GM18499 (cell line): Measurements from ENCODE around the gene TPM4.

Experiments
- ATAC-seq: cut with Tn5 transposase; IDR thresholded peaks from one replicate; pipeline ENCODE4 v1.9.1; 2021; ENCODE audit warnings: moderate number of reproducible peaks; ENCODE audit not compliant: insufficient read depth, unreplicated experiment

TPM4 gene

DNA sequence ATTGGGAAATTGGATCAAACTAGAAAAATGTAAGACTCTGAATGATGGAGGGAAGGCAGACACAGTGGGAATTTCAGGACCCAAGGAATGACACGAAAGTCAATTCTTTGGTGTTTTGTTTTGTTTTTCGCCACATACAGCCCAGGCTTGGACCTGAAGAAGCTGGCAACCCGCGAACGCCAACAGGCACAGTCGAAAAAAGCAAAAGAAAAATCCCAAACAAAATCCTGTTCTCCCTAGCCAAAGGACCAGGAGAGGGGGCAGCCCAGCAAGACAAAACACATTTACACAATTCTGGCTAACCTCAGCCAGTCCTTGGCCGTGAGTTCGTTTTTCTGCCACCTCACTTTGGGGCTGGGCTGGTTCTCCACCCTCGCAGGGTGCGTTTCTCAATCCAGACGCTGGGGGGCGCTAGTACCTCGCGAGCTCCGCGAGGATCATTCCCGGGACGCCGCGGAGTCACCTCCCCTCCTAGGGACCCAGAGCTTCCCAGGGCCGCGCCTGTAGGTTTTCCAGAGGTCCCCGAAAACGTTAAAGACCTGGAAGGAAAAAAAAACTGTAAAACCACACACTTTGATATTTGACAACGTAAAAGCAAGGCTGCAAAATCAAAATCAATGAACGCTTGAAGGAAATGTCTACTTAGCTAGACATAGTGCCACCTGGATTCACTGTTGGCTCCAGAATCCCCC lies 34.9 kb upstream of the TPM4 start:
- ATAC-seq: no peak

- no peak for ATAC-seq
Observed at GRCh38 chr19:16041991-16042386, 34.3 kb upstream of the TPM4 start.

- no peak for ATAC-seq
Observed at GRCh38 chr19:16042533-16043085, 33.7 kb upstream of the TPM4 start.

DNA sequence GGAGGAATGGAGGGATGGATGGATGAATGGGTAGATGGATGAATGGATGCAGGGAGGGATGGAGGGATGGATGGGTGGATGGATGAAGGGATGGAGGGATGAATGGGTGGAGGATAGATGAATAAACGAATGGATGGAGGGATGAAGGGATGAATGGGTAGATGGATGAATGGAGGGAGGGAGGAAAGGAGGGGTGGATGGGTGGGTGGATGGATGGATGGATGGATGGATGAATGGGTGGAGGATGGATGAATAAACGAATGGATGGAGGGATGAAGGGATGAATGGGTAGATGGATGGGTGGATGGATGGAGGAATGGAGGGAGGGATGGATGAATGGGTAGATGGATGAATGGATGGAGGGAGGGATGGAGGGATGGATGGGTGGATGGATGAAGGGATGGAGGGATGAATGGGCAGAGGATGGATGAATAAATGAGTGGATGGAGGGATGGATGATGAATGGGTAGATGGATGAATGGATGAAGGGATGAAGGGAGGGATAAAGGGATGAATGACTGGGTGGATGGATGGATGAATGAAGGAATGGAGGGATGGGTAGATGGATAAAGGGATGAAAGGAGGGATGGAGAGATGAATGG lies 33.0 kb upstream of the TPM4 start:
- no peak for ATAC-seq

- ATAC-seq: no peak
Observed at GRCh38 chr19:16044746-16045145, 31.5 kb upstream of the TPM4 start.

- no peak for ATAC-seq
Observed at GRCh38 chr19:16045171-16045570, 31.1 kb upstream of the TPM4 start.

- ATAC-seq: no peak
Observed at GRCh38 chr19:16045893-16046292, 30.4 kb upstream of the TPM4 start.

- ATAC-seq: no peak
Observed at GRCh38 chr19:16048583-16048982, 27.7 kb upstream of the TPM4 start.

- ATAC-seq: no peak
Observed at GRCh38 chr19:16051254-16052025, 24.9 kb upstream of the TPM4 start.

DNA sequence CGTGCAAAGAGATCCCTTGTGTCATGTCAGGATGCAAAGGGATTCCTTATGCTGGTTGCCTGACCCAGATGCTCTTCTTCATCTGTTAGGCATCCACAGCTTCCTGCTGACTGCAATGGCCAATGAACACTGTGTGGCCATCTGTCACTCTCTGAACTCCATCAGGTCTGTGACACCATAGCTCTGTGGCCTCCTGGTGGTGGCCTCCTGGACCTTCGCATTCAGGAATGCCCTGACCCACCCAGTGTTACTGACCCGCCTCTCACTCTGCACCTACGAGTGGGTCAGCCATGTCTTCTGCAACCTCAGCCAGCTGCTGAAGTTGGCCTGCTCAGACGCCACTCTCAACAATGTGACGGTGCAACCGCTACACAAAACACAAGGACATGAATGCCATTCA lies 23.9 kb upstream of the TPM4 start:
- ATAC-seq: no peak

GRCh38 chr19:16057062-16057461 lies 19.2 kb upstream of the TPM4 start:
- ATAC-seq: no peak

- no peak for ATAC-seq
Observed at GRCh38 chr19:16060294-16060693, 16.0 kb upstream of the TPM4 start.

- ATAC-seq: no peak
Observed at GRCh38 chr19:16061943-16062342, 14.4 kb upstream of the TPM4 start.

DNA sequence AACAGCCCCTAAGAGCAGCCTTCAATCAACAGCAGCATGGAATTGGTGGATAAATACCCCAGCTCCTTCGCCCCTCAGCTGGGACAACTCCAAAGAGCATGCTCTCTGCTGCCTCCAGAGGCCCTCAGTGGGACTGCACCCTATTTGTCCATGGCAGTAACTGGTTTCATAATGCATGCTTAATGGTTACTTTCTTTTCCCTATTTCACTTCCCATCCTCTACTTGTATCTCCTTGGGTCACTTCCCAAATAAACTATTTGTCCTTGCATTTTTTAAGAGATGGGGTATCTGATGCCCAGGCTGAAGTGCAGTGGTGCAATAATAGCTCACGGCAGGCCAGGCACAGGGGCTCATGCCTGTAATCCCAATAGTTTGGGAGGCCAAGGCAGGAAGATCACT lies 13.5 kb upstream of the TPM4 start:
- ATAC-seq: no peak

DNA sequence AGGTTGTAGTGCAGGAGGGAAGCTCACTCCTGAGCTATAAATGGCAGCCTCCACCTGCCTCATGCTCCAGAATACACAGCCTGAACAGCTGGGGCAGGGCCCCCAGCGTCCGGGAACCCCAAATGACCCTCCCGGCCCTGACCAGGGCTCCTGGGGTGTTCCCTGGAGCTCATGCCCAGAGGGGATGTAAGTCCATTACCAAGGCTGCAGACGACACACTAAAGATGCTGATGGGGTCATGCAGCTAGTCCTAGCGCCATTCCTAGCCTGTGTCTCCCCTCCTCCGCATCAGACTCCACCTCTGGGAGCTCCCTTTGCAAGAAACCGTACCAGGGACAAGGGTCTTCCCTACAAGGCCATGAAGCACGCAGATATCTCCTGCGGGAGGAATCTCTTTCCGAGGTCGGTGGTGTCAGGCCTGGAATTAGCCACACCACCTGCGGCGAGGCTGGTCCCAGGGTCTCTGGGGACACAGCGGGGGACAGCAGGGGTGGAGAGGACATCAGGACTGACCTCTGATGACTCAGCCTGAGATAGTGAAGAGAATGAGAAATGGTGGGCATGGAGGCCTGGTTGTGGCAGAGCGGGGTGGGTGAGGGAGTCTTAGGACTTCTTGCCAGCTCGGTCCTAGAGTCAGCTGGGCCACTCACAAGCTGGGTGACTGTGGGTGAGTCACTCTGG lies 11.9 kb upstream of the TPM4 start:
- ATAC-seq: no peak

DNA sequence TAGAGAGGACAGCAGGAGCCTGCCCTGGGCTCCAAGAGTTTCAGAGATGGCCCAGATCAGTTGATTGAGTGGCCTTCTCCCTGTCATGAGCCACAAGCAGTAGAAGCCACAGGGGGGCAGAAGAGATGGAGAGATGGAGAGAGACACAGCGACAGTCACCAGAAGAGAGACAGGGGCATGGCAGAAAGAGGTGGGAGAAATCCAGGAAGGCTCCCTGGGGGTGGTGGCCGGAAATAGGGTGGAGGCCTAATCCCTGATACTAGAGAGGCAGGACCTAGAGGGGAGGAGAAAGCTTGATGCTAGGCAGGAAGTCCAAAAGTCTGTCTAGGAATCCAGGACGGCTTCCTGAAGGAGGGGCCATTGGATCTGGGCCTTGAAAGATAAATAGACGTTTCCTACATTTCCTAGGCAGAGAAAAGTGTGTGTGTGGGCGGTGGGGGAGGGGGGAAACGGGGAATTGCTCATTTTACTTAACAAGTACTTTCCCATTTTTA lies 9.6 kb upstream of the TPM4 start:
- no peak for ATAC-seq

- no peak for ATAC-seq
Observed at GRCh38 chr19:16067205-16067938, 8.9 kb upstream of the TPM4 start.

DNA sequence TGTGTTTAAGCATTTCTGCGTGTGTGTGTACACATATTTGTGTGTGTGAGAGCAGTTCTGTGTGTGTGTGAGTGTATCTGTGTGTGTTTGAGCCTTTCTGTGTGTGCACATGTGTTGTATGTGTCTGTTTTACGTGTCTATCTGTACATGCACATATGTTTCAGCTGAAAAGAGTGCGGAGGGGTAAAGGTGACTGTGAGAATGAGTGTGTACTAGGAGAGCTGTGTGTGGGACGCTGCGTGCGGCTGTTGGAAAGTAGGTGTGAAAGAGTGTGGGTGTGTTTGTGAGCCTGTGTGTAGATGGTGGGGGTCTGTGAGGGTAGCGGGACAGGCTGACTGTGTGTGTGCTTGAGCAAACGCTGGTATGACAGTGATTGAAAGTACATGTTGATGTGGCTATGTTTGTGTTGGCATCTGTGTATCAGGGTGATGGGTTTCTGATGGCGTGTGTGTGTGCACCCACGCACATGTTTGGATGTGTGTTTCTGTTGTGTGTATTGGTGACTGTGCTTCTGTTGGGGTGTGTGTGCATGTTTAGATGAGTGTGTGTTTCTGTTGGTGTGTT lies 7.5 kb upstream of the TPM4 start:
- ATAC-seq: no peak

GRCh38 chr19:16069813-16070365 lies 6.4 kb upstream of the TPM4 start:
- no peak for ATAC-seq
